Neural cell (in vitro differentiated cells): ENCODE data around the gene HS6ST2.

Experiments used
- CTCF ChIP-seq: fragments of 450-650 bp; IDR thresholded peaks from 2 replicates; pipeline ENCODE4 v1.5.1; 2014; ENCODE audit warnings: antibody characterized with exemption, mild to moderate bottlenecking, moderate library complexity; ENCODE audit not compliant: poor library complexity, severe bottlenecking
- EP300 ChIP-seq: fragments of 450-650 bp; conservative IDR thresholded peaks from 2 replicates; pipeline ENCODE4 v1.6.1; 2014; ENCODE audit warnings: antibody characterized with exemption, mild to moderate bottlenecking, moderate library complexity; ENCODE audit not compliant: poor library complexity, severe bottlenecking
- EZH2 ChIP-seq: fragments of 200-600, 300-800 bp; shearing (Covaris generic), sonication (generic); IDR thresholded peaks from 2 replicates; pipeline ENCODE4 v1.6.1; 2014; ENCODE audit warnings: antibody characterized with exemption, low read length, borderline replicate concordance, mild to moderate bottlenecking; ENCODE audit not compliant: insufficient read depth, poor library complexity, severe bottlenecking
- TAF1 ChIP-seq: IDR thresholded peaks from 2 replicates; pipeline ENCODE4 v1.6.1; 2012; ENCODE audit warnings: low read depth
- TF ChIP-seq, protein P1 (sequence below): IDR thresholded peaks from 2 replicates; pipeline ENCODE4 v1.6.1; 2012; ENCODE audit warnings: borderline replicate concordance

GRCh38 chrX:132861076-132861475 lies 97.4 kb downstream of the HS6ST2 start:
- TF ChIP-seq CTCF: no peak
- TF ChIP-seq EP300: no peak
- no peak for TF ChIP-seq TAF1
- no peak for TF ChIP-seq EZH2
- TF ChIP-seq, protein P1, sequence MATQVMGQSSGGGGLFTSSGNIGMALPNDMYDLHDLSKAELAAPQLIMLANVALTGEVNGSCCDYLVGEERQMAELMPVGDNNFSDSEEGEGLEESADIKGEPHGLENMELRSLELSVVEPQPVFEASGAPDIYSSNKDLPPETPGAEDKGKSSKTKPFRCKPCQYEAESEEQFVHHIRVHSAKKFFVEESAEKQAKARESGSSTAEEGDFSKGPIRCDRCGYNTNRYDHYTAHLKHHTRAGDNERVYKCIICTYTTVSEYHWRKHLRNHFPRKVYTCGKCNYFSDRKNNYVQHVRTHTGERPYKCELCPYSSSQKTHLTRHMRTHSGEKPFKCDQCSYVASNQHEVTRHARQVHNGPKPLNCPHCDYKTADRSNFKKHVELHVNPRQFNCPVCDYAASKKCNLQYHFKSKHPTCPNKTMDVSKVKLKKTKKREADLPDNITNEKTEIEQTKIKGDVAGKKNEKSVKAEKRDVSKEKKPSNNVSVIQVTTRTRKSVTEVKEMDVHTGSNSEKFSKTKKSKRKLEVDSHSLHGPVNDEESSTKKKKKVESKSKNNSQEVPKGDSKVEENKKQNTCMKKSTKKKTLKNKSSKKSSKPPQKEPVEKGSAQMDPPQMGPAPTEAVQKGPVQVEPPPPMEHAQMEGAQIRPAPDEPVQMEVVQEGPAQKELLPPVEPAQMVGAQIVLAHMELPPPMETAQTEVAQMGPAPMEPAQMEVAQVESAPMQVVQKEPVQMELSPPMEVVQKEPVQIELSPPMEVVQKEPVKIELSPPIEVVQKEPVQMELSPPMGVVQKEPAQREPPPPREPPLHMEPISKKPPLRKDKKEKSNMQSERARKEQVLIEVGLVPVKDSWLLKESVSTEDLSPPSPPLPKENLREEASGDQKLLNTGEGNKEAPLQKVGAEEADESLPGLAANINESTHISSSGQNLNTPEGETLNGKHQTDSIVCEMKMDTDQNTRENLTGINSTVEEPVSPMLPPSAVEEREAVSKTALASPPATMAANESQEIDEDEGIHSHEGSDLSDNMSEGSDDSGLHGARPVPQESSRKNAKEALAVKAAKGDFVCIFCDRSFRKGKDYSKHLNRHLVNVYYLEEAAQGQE: no peak
